ENCODE measurements around the gene FARS2. TPM values are rescaled to one million over a fixed set of nuclear protein-coding genes. Genes with fewer than 3 reads are reported as not detected.

The FARS2 gene
- total and polyA plus RNA-seq, 11 donors, result 11.4 to 24.6 (median 20.5) TPM

- TF ChIP-seq CTCF (IDR thresholded peaks at IDR 0.05) (no peak), POLR2A (IDR thresholded peaks at IDR 0.05) (no peak)
These were observed 14.1 kb upstream of the FARS2 start for GRCh38 chr6:5247201-5247600.

GRCh38 chr6:5248302-5249098, 12.8 kb upstream of the FARS2 start:
- peaks cover 0 to 11% (median 2%) of the 10 kb centered on the region in 9 donors for H3K36me3 ChIP-seq
- no peaks in the 10 kb centered on the region for H3K9me3 ChIP-seq
- no peaks in the 10 kb centered on the region for H3K4me1 ChIP-seq
- ATAC-seq (no peak), DNase-seq (no peak)
- H3K27me3 ChIP-seq, result no peaks in the 10 kb centered on the region
- 89 to 96% (median 94%) methylated on average over 9 of the region's 9 CpGs for WGBS, 4 donors
- no peak overlapping the region for H3K4me3 ChIP-seq
- intact Hi-C loops (cut with DNase I), result loop anchor here in 1 of 10 donors (10.0 kb wide), 1 partner anchor 104 kb away; no protein-coding TSS in a partner anchor
- TF ChIP-seq POLR2A (IDR thresholded peaks at IDR 0.05) (no peak), CTCF (IDR thresholded peaks at IDR 0.05) (no peak)
- no peak overlapping the region for H3K27ac ChIP-seq

More at GRCh38 chr6:5247201-5247600, 14.1 kb upstream of the FARS2 start:
- no peak for DNase-seq
- intact Hi-C loops (cut with DNase I), result loop anchor here in 1 of 10 donors (10.0 kb wide), 1 partner anchor 102 kb away; no protein-coding TSS in a partner anchor
- Histone ChIP-seq H3K4me3 (no peak overlapping the region), H3K4me1 (no peaks in the 10 kb centered on the region), H3K27me3 (no peaks in the 10 kb centered on the region), H3K9me3 (no peaks in the 10 kb centered on the region), H3K36me3 (peaks cover 0 to 3% (median 0%) of the 10 kb centered on the region in 9 donors), H3K27ac (no peak overlapping the region)
- WGBS, 4 donors, result 93 to 99% (median 96%) methylated on average over 2 of the region's 2 CpGs
- no peak for ATAC-seq

GRCh38 chr6:5249451-5250122, 11.7 kb upstream of the FARS2 start:
- ATAC-seq (no peak), DNase-seq (no peak)
- intact Hi-C loops (cut with DNase I), result loop anchor here in 3 of 10 donors (5.0 to 10.0 kb wide), 2 partner anchors 105 to 758 kb away; partner anchors contain the start of gene NRN1 (in 1 of the 3)
- no peak overlapping the region for H3K27ac ChIP-seq
- WGBS, 4 donors, result 83 to 88% (median 85%) methylated on average over 5 of the region's 5 CpGs
- no peak overlapping the region for H3K4me3 ChIP-seq
- H3K27me3 ChIP-seq, result no peaks in the 10 kb centered on the region
- no peaks in the 10 kb centered on the region for H3K4me1 ChIP-seq
- TF ChIP-seq POLR2A (IDR thresholded peaks at IDR 0.05) (no peak), CTCF (IDR thresholded peaks at IDR 0.05) (no peak)
- no peaks in the 10 kb centered on the region for H3K9me3 ChIP-seq
- H3K36me3 ChIP-seq, result peaks cover 0 to 16% (median 3%) of the 10 kb centered on the region in 9 donors

GRCh38 chr6:5250451-5250850, 10.9 kb upstream of the FARS2 start:
- intact Hi-C loops (cut with DNase I), result loop anchor here in 2 of 10 donors (5.0 to 10.0 kb wide), 2 partner anchors 106 to 757 kb away; partner anchors contain the start of gene NRN1 (in 1 of the 2)
- H3K27me3 ChIP-seq, result no peaks in the 10 kb centered on the region
- H3K4me3 ChIP-seq, result no peak overlapping the region
- H3K27ac ChIP-seq, result no peak overlapping the region
- TF ChIP-seq CTCF (IDR thresholded peaks at IDR 0.05) (no peak), POLR2A (IDR thresholded peaks at IDR 0.05) (no peak)
- peaks cover 0 to 16% (median 3%) of the 10 kb centered on the region in 9 donors for H3K36me3 ChIP-seq
- H3K4me1 ChIP-seq, result no peaks in the 10 kb centered on the region
- WGBS, 4 donors, result 91 to 95% (median 93%) methylated on average over 3 of the region's 3 CpGs
- ATAC-seq (no peak), DNase-seq (no peak)
- H3K9me3 ChIP-seq, result no peaks in the 10 kb centered on the region
